ENCODE data around the gene C4BPA.

Gene C4BPA

DNA sequence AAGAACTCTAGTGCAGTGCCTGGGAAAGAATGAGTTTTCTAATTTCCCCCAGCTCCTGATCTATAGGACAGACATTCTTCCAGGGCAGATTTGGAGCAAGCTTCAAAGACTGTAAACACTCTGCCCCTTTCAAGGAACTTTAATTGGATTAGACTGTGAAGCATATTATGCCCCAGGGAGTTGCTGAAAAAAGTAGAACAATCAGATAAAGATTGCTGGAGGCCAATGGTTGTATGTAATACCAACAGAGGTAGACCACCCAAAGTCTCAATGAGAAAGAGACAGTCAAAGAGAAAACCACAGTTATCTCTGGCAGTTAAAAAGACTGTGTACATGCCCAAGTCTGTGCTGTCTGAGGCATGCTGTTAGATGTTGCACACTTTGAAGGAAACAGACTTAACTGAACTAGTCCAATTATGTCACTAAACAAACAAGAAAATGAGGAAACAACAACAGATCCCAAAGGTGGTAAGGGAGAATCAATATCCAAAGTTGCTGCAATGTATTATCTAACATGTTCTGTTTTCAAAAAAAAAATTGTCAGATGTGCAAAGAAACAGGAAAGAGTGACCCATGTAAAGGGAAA lies 24.4 kb downstream of the C4BPA start:
- no peak for DNase-seq

DNA sequence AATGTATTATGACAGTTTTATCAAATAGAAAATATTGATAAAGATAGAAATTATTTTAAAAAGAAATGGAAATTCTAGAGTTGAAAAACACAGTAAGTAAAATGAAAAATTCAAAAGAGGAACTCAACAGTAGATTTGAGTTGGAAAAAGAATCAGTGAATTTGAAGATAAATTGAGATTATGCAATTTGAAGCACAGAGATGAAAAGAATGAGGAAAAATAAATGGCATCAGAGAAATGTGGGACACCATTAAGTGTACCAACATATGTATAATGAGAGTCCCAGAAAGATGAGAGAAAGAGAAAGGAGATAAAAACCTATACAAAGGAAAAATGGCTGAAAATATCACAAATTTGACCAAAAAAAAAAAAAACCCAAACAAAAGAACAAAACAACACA lies 25.0 kb downstream of the C4BPA start:
- DNase-seq: no peak

DNA sequence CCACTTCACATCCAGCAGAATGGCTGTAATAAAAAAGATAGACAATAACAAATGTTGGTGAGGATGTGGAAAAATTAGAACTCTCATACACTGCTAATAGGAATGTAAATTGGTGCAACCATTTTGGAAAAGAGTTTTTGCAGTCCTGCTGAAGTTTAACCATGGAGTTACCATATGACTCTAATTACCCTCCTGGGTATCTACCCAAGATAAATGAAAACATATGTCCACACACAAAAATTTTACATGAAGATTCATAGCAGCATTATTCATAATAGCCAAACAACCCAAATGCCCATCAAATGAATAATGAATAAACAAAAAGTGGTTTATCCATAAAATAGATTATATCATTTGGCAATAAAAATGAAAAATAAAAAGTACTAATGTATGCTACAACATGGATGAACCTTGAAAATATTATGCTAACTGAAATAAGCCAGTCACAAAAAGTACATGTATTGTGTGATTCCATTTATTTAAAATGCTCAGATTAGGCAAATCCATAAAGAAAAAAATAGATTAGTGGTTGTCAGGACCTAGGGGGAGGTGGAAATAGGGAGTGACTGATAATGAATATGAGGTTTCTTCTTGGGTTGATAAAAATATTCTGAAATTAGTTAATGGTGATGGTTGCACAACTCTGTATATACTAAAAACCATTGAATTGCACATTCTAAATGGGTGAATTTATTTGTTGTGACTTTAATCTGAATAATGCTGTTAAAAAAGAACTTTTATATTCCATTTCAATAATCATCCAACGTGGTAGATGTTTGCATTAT lies 26.4 kb downstream of the C4BPA start:
- no peak for DNase-seq

GRCh38 chr1:207131163-207131562 lies 27.1 kb downstream of the C4BPA start:
- no peak for DNase-seq

- DNase-seq: no peak
Measured at GRCh38 chr1:207134581-207134980, 30.5 kb downstream of the C4BPA start.

DNA sequence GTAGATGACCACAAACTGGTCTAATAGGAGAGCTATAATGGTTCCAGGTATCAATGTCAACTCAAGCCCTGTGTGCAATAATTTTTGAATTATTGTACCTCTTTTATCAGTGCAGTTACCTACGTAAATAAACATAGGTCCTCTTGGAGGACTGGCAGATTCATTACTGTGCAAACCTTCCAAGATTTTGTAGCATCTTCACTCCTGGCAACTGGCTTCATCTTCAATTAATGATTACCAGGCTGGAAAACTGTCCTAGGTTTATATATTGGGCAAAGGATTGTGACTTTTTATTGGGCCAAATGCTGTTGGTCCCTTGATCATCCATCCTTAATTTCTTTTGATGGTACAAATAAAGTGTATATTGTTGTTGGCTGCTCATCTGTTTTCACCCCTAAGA lies 35.6 kb downstream of the C4BPA start:
- DNase-seq: no peak

DNA sequence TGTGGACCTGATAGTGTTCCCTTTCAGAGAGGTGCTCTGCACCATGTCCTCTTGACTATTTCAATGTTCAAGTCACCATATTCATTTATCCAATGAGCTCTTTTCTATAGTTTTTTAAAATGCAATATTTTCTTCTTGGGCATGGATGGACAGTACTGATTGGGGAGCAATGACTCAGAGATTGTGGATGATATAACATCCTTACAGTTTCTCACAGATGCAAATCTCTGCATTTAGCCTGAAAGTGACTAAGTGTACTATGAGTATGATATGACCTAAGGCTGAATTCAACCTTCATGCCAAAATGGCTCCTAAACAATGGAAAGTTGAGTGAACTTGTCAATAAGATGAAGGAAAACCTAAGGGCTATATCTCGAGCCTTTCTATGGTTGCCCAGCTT lies 36.5 kb downstream of the C4BPA start:
- DNase-seq: no peak

- DNase-seq: no peak
Measured at GRCh38 chr1:207145401-207146058, 41.5 kb downstream of the C4BPA start.

- DNase-seq: no peak
Measured at GRCh38 chr1:207151920-207152319, 47.9 kb downstream of the C4BPA start.

DNA sequence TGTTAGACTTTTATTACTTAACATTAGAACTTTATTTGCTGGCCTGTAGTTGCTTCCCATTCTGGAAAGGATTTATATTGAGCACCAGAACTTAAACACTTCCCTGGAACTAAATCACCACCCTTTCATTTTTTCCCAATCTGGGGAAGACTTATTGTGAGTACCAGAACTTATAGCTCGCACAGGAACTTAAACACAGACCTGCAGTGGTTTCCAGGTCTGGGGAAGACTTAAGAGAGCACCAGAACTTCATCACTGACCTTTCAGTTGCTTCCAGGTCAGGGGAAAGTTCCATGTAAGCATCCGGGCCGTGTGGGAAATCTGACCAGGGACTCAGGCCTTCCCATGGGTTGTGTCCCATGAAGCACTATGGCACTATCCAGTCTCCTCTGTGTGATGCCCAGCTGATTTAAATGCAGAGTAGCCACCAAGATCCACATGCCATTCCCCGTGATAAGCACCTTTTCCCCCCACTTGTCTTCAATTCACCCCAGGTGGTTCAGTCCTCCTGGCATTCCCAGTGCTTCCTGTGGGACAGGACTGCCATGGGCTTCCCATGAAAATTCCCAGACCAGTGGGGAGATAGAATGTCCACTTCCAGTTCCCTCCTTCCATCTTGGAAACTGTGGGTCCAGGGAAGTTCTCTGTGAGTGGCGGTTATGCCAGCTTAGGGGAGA lies 48.9 kb downstream of the C4BPA start:
- DNase-seq: no peak

DNA sequence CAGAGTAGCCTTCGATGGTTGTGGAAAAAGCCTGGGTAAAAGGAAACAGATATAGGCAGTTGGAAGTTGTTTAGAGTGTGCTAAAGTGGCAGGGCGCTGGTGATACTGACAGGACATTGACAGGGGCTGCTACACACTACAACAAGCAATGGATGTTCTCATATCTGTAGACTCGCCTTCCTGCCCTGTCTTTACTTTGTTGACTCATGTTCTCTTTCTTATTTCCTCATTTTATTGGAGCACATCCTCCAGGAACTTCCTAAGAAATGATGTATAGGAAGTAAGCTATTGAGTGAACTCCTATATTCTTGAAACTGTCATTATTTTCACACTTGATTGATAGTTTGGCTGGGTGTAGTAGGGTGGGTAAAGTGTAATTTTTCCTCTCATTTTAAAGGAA lies 51.0 kb downstream of the C4BPA start:
- DNase-seq: no peak

- no peak for DNase-seq
Measured at GRCh38 chr1:207156095-207156494, 52.1 kb downstream of the C4BPA start.

- no peak for DNase-seq
Measured at GRCh38 chr1:207156826-207157225, 52.8 kb downstream of the C4BPA start.

DNA sequence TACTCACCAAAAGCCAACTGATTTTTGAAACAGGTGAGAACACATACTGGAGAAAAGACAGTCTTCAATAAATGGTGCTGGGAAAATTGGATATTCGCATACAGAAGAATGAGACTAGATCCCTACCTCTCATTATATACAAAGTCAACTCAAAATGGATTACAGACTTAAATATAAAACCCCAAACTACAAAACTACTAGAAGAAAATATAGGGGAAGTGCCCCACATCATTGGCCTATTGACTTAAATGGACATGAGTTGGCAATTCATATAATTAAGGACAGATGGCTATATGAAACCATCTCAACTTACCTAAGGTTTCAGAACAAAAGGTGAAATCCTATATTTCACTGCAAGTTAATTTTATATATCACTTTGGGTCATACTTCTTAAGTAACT lies 60.1 kb downstream of the C4BPA start:
- DNase-seq: no peak

- DNase-seq: no peak
Measured at GRCh38 chr1:207172321-207172720, 68.3 kb downstream of the C4BPA start.

- DNase-seq: no peak
Measured at GRCh38 chr1:207172885-207173284, 68.9 kb downstream of the C4BPA start.

- no peak for DNase-seq
Measured at GRCh38 chr1:207173396-207173795, 69.4 kb downstream of the C4BPA start.

DNA sequence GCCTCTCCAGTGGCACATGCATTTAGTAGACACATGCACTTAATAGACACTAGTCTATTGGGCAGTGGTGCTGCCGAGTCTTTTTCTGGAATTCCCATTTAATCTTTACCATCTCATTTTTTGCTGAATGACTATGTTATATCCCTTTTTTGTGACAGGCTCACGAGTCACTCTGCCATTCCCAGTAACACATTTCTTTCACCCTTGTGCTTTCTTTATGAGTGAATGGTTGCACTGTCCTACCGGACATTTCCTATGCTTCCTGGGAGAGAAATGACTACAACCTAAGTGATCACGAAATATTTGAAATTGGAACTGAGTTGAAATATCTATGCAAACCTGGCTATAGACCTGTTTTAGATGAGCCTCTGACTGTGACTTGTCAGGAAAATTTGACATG lies 70.9 kb downstream of the C4BPA start:
- DNase-seq: no peak

DNA sequence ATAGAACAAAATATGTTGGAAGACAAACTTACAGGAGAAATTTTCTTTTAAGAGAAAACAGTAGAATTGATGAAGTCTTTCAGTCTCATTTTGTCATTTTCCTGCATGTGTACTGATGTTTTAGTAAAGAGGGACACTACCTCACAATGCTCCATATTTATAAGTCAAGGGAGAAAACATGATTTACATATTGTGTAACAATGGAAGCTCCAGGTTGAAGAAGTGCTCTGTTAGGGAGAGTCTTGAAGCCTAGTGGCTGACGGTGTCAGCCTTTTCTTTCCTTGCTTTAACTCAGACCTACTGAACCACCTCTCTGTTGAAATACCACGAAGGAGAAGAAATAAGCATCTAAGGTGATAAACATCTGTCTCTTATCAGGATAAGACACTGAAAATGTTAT lies 75.0 kb downstream of the C4BPA start:
- DNase-seq: no peak

- no peak for DNase-seq
Measured at GRCh38 chr1:207181847-207182246, 77.8 kb downstream of the C4BPA start.

DNA sequence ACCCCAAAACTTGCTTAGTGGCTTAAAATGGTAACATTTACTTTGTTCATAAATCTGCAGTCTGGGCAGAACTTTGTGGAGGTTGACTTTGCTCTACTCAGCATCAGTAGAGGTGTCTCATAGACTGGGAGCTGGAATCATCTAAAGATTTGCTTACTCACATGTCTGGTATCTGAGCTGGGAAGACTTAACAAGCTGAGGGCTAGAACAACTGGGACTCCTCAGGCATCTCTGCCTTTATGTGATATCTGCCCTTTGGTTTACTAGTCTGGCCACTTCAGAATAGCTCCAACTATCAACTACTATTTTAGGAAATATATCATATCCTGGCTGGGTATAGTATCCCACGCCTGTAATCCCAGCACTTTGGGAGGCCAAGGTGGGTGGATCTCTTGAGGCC lies 82.5 kb downstream of the C4BPA start:
- DNase-seq: no peak

DNA sequence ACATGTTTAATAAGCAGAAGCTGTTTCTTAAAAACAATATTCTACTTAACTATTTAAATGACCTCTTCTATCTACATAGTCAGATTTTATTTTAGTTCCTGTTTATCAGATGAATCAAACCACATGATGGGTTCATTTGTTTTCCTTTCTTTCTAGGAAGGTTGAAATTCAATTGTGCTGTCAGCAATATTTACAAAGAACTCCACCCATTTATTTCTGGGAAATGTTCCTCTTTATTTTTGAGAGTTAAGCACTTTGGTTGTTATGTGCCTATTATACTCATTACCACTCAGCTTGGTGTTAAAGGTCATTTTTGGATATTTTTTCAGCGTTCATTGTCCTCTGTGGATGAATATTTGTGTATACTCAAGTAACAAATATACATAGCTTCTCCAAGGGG lies 84.9 kb downstream of the C4BPA start:
- DNase-seq: no peak

- no peak for DNase-seq
Measured at GRCh38 chr1:207191061-207191460, 87.0 kb downstream of the C4BPA start.

GRCh38 chr1:207191776-207192175 lies 87.7 kb downstream of the C4BPA start:
- no peak for DNase-seq

Data from NCI-H69 (cell line).